Measurements from ENCODE around the gene MIX23.

MIX23 gene

GRCh38 chr3:122343654-122344053, 39.4 kb downstream of the MIX23 start:
- no peak for DNase-seq

GRCh38 chr3:122342803-122343202, 40.2 kb downstream of the MIX23 start:
- DNase-seq, result no peak

- no peak for DNase-seq
Observed at GRCh38 chr3:122332551-122332950, 50.5 kb downstream of the MIX23 start.

GRCh38 chr3:122331886-122332285, 51.1 kb downstream of the MIX23 start:
- DNase-seq, result no peak

- DNase-seq, result no peak
Observed at GRCh38 chr3:122325769-122326168, 57.3 kb downstream of the MIX23 start.

GRCh38 chr3:122324871-122325323, 58.1 kb downstream of the MIX23 start, which contains the start of gene CSTA:
TSS of gene CSTA (plus strand) at chr3:122325248. CDS start at chr3:122325293, 45 bp downstream.
- DNase-seq, result no peak

- DNase-seq, result no peak
Observed at GRCh38 chr3:122322095-122323075, 60.6 kb downstream of the MIX23 start.

GRCh38 chr3:122318620-122319019, 64.4 kb downstream of the MIX23 start:
- no peak for DNase-seq

GRCh38 chr3:122316368-122316767, 66.7 kb downstream of the MIX23 start:
- DNase-seq, result no peak

- DNase-seq, result no peak
Observed at GRCh38 chr3:122315619-122316018, 67.4 kb downstream of the MIX23 start.

- DNase-seq, result no peak
Observed at GRCh38 chr3:122314228-122314876, 68.7 kb downstream of the MIX23 start.

- DNase-seq, result no peak
Observed at GRCh38 chr3:122313281-122313680, 69.8 kb downstream of the MIX23 start.

- no peak for DNase-seq
Observed at GRCh38 chr3:122312826-122313225, 70.2 kb downstream of the MIX23 start.

- no peak for DNase-seq
Observed at GRCh38 chr3:122310361-122310760, 72.7 kb downstream of the MIX23 start.
